HEK293 (cell line): Measurements from ENCODE around the gene CFAP410.

Source experiments
- CTCF ChIA-PET: fragments of 350-600 bp; formaldehyde crosslinking; extraction: SDS; loops from one replicate; lab custom pipeline; 2021; ENCODE audit warnings: antibody characterized with exemption; lab: Yijun Ruan, JAX
- POLR2A ChIA-PET: fragments of 300-600 bp; formaldehyde crosslinking; extraction: SDS; loops from one replicate; lab custom pipeline; 2020; ENCODE audit warnings: antibody characterized with exemption, inconsistent platforms; lab: Yijun Ruan, JAX
- H3K27ac ChIP-seq: fragments of 200-500 bp; sonication (Bioruptor generic); 2 replicates; pipeline ENCODE4 v1.5.1; 2014; ENCODE audit warnings: low read depth, low read length, control low read depth, inconsistent platforms; ENCODE audit errors: extremely low read depth
- H3K36me3 ChIP-seq, 2 experiments: fragments of 200-500 bp in 1 of 2; sonication (Bioruptor generic) in 1 of 2; 1 replicate in 1 of 2; 2 replicates in 1 of 2; pipeline ENCODE4 v1.5.1; 2014 to 2017; ENCODE audit warnings: inconsistent platforms in 2 of 2, low read length in 2 of 2; ENCODE audit not compliant: control insufficient read depth in 2 of 2, insufficient read depth in 1 of 2
- H3K4me1 ChIP-seq: fragments of 200-500 bp; sonication (Bioruptor generic); 2 replicates; pipeline ENCODE4 v1.5.1; 2014; ENCODE audit warnings: mild to moderate bottlenecking, low read length, inconsistent platforms; ENCODE audit not compliant: control insufficient read depth, insufficient read depth
- H3K4me3 ChIP-seq: 2 replicates; pipeline ENCODE4 v1.5.1; 2011; ENCODE audit warnings: low read depth, mild to moderate bottlenecking, control low read depth, low read length, moderate library complexity
- H3K9me3 ChIP-seq: fragments of 200-500 bp; sonication (Bioruptor generic); 2 replicates; pipeline ENCODE4 v1.5.1; 2014; ENCODE audit warnings: low read depth, low read length, inconsistent platforms; ENCODE audit not compliant: control insufficient read depth, insufficient read depth
- HIC1 ChIP-seq: fragments of 450-650 bp; formaldehyde crosslinking; IDR thresholded peaks from 2 replicates; pipeline ENCODE4 v1.5.1; 2016; ENCODE audit warnings: missing biosample characterization, missing genetic modification characterization
- KLF1 ChIP-seq: fragments of 450-650 bp; formaldehyde crosslinking; IDR thresholded peaks from 2 replicates; pipeline ENCODE4 v1.5.1; 2016; ENCODE audit warnings: missing biosample characterization, missing genetic modification characterization
- REPIN1 ChIP-seq: fragments of 450-650 bp; formaldehyde crosslinking; IDR thresholded peaks from 2 replicates; pipeline ENCODE4 v1.5.1; 2017; ENCODE audit warnings: missing biosample characterization, missing genetic modification characterization, low read depth
- SP2 ChIP-seq: fragments of 450-650 bp; formaldehyde crosslinking; IDR thresholded peaks from 2 replicates; pipeline ENCODE4 v1.5.1; 2016; ENCODE audit warnings: missing biosample characterization, missing genetic modification characterization
- ZBTB8A ChIP-seq: fragments of 450-650 bp; formaldehyde crosslinking; IDR thresholded peaks from 2 replicates; pipeline ENCODE4 v1.5.1; 2016; ENCODE audit warnings: missing biosample characterization, missing genetic modification characterization
- ZIC2 ChIP-seq: fragments of 450-650 bp; formaldehyde crosslinking; IDR thresholded peaks from 2 replicates; pipeline ENCODE4 v1.5.1; 2016; ENCODE audit warnings: missing biosample characterization, missing genetic modification characterization
- ZNF121 ChIP-seq: fragments of 450-650 bp; formaldehyde crosslinking; IDR thresholded peaks from 2 replicates; pipeline ENCODE4 v1.5.1; 2016; ENCODE audit warnings: missing biosample characterization, missing genetic modification characterization
- ZNF175 ChIP-seq: fragments of 450-650 bp; formaldehyde crosslinking; IDR thresholded peaks from 2 replicates; pipeline ENCODE4 v1.5.1; 2016; ENCODE audit warnings: missing biosample characterization, missing genetic modification characterization
- ZNF214 ChIP-seq: fragments of 450-650 bp; formaldehyde crosslinking; IDR thresholded peaks from 2 replicates; pipeline ENCODE4 v1.5.1; 2017; ENCODE audit warnings: missing biosample characterization, mild to moderate bottlenecking, missing genetic modification characterization, borderline replicate concordance
- ZNF549 ChIP-seq: fragments of 450-650 bp; IDR thresholded peaks from 2 replicates; pipeline ENCODE4 v1.5.1; 2018; ENCODE audit warnings: missing biosample characterization, missing genetic modification characterization, mild to moderate bottlenecking, inconsistent platforms, moderate library complexity
- ZNF610 ChIP-seq: fragments of 450-650 bp; formaldehyde crosslinking; IDR thresholded peaks from 2 replicates; pipeline ENCODE4 v1.5.1; 2016; ENCODE audit warnings: missing biosample characterization, missing genetic modification characterization, borderline replicate concordance
- ZNF692 ChIP-seq: fragments of 450-650 bp; formaldehyde crosslinking; IDR thresholded peaks from 2 replicates; pipeline ENCODE4 v1.5.1; 2016; ENCODE audit warnings: missing biosample characterization, missing genetic modification characterization
- ZNF777 ChIP-seq: fragments of 450-650 bp; formaldehyde crosslinking; IDR thresholded peaks from 2 replicates; pipeline ENCODE4 v1.5.1; 2017; ENCODE audit warnings: missing biosample characterization, missing genetic modification characterization, borderline replicate concordance
- TF ChIP-seq, protein P1 (sequence below): fragments of 450-650 bp; formaldehyde crosslinking; IDR thresholded peaks from 2 replicates; pipeline ENCODE4 v1.5.1; 2016; ENCODE audit warnings: missing biosample characterization, missing genetic modification characterization
- TF ChIP-seq, protein P2 (sequence below): fragments of 450-650 bp; formaldehyde crosslinking; IDR thresholded peaks from 2 replicates; pipeline ENCODE4 v1.5.1; 2016; ENCODE audit warnings: missing biosample characterization, missing genetic modification characterization

CFAP410 gene

DNA sequence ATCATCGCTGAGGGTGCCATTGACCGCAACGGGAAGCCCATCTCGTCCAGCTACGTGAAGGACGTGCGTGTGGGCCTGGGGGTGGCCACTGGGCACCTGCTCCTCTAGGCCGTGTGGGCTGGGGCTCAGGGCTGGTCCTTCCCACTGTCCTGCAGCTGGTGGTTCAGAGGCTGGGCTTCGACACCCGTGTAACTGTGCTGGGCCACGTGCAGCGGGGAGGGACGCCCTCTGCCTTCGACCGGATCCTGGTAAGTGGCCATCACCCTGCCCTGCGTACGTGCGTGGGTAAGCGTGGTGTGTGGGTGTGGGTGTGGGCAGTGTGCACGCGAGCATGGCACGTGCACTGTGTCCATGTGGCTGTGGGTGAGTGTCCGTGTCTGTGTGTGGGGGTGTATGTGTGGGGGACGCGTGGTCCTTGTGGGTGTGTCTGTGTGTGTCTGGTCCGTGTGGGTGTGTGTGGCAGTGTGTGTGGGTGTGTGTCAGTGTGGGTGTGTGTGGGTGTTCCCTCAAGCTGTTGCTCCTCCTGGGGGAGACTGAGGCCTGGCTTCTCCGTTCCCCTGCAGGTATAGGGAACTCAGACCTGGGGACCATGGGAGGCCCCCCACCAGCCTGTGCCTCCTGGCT, 22.8 kb downstream of the CFAP410 start (continued):
- TF ChIP-seq HIC1: peak; percentile 22; the same call in 1 of the 2 replicates
- peak; percentile 54; the same call in 1 of the 2 replicates for TF ChIP-seq ZNF175 (tag by site-specific recombination)
- no peak for TF ChIP-seq ZNF610 (tag by site-specific recombination)
- TF ChIP-seq ZNF549 (tag by site-specific recombination): no peak
- TF ChIP-seq ZBTB8A (tag by site-specific recombination): no peak
- TF ChIP-seq ZNF214 (tag by site-specific recombination): no peak

DNA sequence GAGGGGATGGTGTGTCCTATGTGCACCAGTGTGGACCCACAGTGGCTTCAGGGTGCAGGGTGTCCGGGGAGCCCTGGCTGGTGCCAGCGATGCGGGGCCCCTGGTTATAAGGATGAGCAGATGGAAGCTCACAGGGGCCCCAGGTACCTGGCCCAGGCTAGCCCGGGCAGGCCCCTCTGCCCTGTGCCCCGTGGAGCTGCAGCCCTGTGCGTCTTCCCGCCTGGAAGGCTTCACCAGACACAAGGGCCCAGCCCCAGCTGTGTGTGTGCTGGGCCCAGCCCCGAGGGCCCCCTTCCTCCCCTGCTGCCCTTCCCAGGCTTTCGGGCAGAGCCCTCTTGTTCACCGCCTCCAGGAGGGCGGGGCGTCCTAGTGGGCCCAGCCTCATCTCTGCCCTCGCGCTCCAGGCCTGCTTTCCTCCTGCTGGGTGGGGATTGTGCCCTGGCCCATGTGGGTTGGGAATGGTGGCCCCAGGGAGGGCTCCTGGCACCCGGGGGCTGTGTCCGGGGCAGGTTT, 23.4 kb downstream of the CFAP410 start:
- peaks cover 8 to 94% of the 10 kb centered on the region in 2 experiments; a peak in 2 of 3 replicates for H3K36me3 ChIP-seq
- H3K4me3 ChIP-seq: no peak overlapping the region
- ChIA-PET POLR2A (interaction anchor here (0.7 kb wide), 1 partner anchor 10 kb away, joined by 3 read pairs; no protein-coding TSS in a partner anchor), CTCF (interaction anchor here (1.0 to 1.4 kb wide), 2 partner anchors 11 to 18 kb away, joined by 6 to 7 read pairs; no protein-coding TSS in a partner anchor)
- H3K27ac ChIP-seq: peak overlapping the region; percentile 46; the same call in 1 of the 2 replicates
- no peaks in the 10 kb centered on the region for H3K4me1 ChIP-seq
- H3K9me3 ChIP-seq: no peaks in the 10 kb centered on the region
- TF ChIP-seq KLF1 (tag by site-specific recombination) (peak; percentile 73), ZIC2 (tag by site-specific recombination) (peak; percentile 87), ZNF692 (tag by site-specific recombination) (0 out of 2 replicates have a peak, but pooled peaks have one; percentile 30), SP2 (tag by site-specific recombination) (0 out of 2 replicates have a peak, but pooled peaks have one; percentile 28), ZNF121 (no peak), REPIN1 (no peak)
- TF ChIP-seq, protein P1, sequence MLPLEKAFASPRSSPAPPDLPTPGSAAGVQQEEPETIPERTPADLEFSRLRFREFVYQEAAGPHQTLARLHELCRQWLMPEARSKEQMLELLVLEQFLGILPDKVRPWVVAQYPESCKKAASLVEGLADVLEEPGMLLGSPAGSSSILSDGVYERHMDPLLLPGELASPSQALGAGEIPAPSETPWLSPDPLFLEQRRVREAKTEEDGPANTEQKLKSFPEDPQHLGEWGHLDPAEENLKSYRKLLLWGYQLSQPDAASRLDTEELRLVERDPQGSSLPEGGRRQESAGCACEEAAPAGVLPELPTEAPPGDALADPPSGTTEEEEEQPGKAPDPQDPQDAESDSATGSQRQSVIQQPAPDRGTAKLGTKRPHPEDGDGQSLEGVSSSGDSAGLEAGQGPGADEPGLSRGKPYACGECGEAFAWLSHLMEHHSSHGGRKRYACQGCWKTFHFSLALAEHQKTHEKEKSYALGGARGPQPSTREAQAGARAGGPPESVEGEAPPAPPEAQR (tag by site-specific recombination): no peak
- TF ChIP-seq, all 188 proteins: peak for 4

GRCh38 chr21:44314561-44314960, 24.6 kb downstream of the CFAP410 start:
- no peak overlapping the region for H3K4me3 ChIP-seq
- TF ChIP-seq, protein P2, sequence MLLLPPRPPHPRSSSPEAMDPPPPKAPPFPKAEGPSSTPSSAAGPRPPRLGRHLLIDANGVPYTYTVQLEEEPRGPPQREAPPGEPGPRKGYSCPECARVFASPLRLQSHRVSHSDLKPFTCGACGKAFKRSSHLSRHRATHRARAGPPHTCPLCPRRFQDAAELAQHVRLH (tag by site-specific recombination): no peak
- TF ChIP-seq ZNF777 (tag by site-specific recombination): no peak
- H3K9me3 ChIP-seq: no peaks in the 10 kb centered on the region
- ChIA-PET CTCF (interaction anchor here (0.6 kb wide), 1 partner anchor 12 kb away, joined by 4 read pairs; no protein-coding TSS in a partner anchor), POLR2A (no interaction called here)
- H3K27ac ChIP-seq: no peak overlapping the region
- H3K36me3 ChIP-seq: peaks cover 8 to 95% of the 10 kb centered on the region in 2 experiments; a peak in 2 of 3 replicates
- H3K4me1 ChIP-seq: no peaks in the 10 kb centered on the region
